H1 (cell line): Measurements from ENCODE around the gene WRAP53. TPM values are rescaled to one million over a fixed set of nuclear protein-coding genes. Genes with fewer than 3 reads are reported as not detected.

Source experiments
- CTCF ChIA-PET: fragments of 300-600 bp; sonication (Branson Sonifier 250); formaldehyde crosslinking; loops from one replicate; lab custom pipeline; 2021; ENCODE audit not compliant: partially characterized antibody; lab: Charles Lee
- POLR2A ChIA-PET: fragments of 300-600 bp; sonication (Branson Sonifier 250); formaldehyde crosslinking; loops from one replicate; lab custom pipeline; 2021; ENCODE audit warnings: inconsistent platforms; ENCODE audit not compliant: partially characterized antibody; lab: Charles Lee
- DNase-seq, 2 experiments: peaks; one replicate each; pipeline versions ENCODE4 v3.0.0 to v3.0.0-alpha.2; 2010 to 2022; ENCODE audit warnings: low spot score in 2 of 2, low read depth in 1 of 2, mixed read lengths in 1 of 2
- FAIRE-seq: peaks from 2 replicates; lab custom pipeline; 2011; peaks lifted over from hg19 to GRCh38; lab: Jason Lieb, UNC
- H2AFZ ChIP-seq: 2 replicates; pipeline ENCODE4 v1.8.1; 2012; ENCODE audit warnings: low read length, inconsistent platforms
- H2AK5ac ChIP-seq: 2 replicates; pipeline ENCODE4 v1.6.1; 2013; ENCODE audit warnings: low read depth, low read length
- H2BK120ac ChIP-seq: replicated peaks from 2 replicates; pipeline ENCODE3; 2013; ENCODE audit warnings: low read depth, low read length, inconsistent platforms
- H2BK12ac ChIP-seq: 2 replicates; pipeline ENCODE4 v1.6.1; 2013; ENCODE audit warnings: low read depth, low read length
- H2BK15ac ChIP-seq: 2 replicates; pipeline ENCODE4 v1.6.1; 2013; ENCODE audit warnings: low read length
- H2BK20ac ChIP-seq: 2 replicates; pipeline ENCODE4 v1.6.1; 2013; ENCODE audit warnings: low read length
- H2BK5ac ChIP-seq: 2 replicates; pipeline ENCODE4 v1.6.1; 2013; ENCODE audit warnings: low read depth, low read length
- H3K14ac ChIP-seq: 2 replicates; pipeline ENCODE4 v1.6.1; 2013; ENCODE audit warnings: inconsistent platforms; ENCODE audit not compliant: insufficient read length
- H3K18ac ChIP-seq: 2 replicates; pipeline ENCODE4 v1.6.1; 2013; ENCODE audit warnings: low read length; ENCODE audit errors: extremely low read depth
- H3K23ac ChIP-seq: 2 replicates; pipeline ENCODE4 v1.6.1; 2013; ENCODE audit warnings: inconsistent platforms; ENCODE audit not compliant: insufficient read length
- H3K23me2 ChIP-seq: 2 replicates; pipeline ENCODE4 v1.6.1; 2013; ENCODE audit warnings: low read depth, low read length
- H3K27ac ChIP-seq: 2 replicates; pipeline ENCODE4 v1.6.1; 2011; ENCODE audit warnings: low read depth, low read length, inconsistent platforms
- H3K27me3 ChIP-seq, 4 experiments: replicated peaks in 1 of 4; 1 replicate in 1 of 4; 2 replicates in 3 of 4; pipeline versions ENCODE4 v1.6.1 to v1.8.1; 2011 to 2013; ENCODE audit warnings: low read length in 3 of 4, mild to moderate bottlenecking in 3 of 4, inconsistent platforms in 2 of 4, mixed read lengths in 2 of 4, moderate library complexity in 1 of 4; ENCODE audit not compliant: control insufficient read depth in 3 of 4, insufficient read depth in 3 of 4; ENCODE audit errors: extremely low read depth in 1 of 4
- H3K36me3 ChIP-seq, 4 experiments: 2 replicates each; pipeline versions ENCODE4 v1.6.1 to v1.8.1; 2011 to 2013; ENCODE audit warnings: mild to moderate bottlenecking in 4 of 4, low read length in 3 of 4, moderate library complexity in 2 of 4, control low read depth in 1 of 4, inconsistent platforms in 1 of 4; ENCODE audit not compliant: insufficient read depth in 4 of 4, control insufficient read depth in 2 of 4
- H3K4ac ChIP-seq: replicated peaks from 2 replicates; pipeline ENCODE3; 2013; ENCODE audit warnings: low read length, low read depth, mixed read lengths, inconsistent platforms; ENCODE audit not compliant: insufficient read length
- H3K4me1 ChIP-seq, 4 experiments: replicated peaks in 1 of 4; 1 replicate in 1 of 4; 2 replicates in 3 of 4; pipeline versions ENCODE4 v1.6.1 to v1.8.1; 2011 to 2013; ENCODE audit warnings: low read length in 3 of 4, inconsistent platforms in 2 of 4, mixed read lengths in 1 of 4; ENCODE audit not compliant: insufficient read depth in 4 of 4, control insufficient read depth in 3 of 4
- H3K4me2 ChIP-seq, 2 experiments: 2 replicates each; pipeline versions ENCODE4 v1.6.1 to v1.8.1; 2011 to 2013; ENCODE audit warnings: low read depth in 2 of 2, low read length in 2 of 2, control low read depth in 1 of 2, inconsistent platforms in 1 of 2, mild to moderate bottlenecking in 1 of 2; ENCODE audit not compliant: insufficient read depth in 1 of 2
- H3K4me3 ChIP-seq, 4 experiments: fragments of 200-600, 300-600 bp in 1 of 4; sonication (generic), shearing (Covaris generic), sonication (Bioruptor Twin) in 1 of 4; 2 replicates each; pipeline versions ENCODE4 v1.5.1 to v1.8.1; 2011 to 2016; ENCODE audit warnings: low read length in 4 of 4, low read depth in 3 of 4, control low read depth in 2 of 4, inconsistent platforms in 2 of 4, mild to moderate bottlenecking in 2 of 4, mixed read lengths in 1 of 4, moderate library complexity in 1 of 4; ENCODE audit not compliant: insufficient read depth in 2 of 4; ENCODE audit errors: extremely low read depth in 1 of 4
- H3K56ac ChIP-seq: replicated peaks from 2 replicates; pipeline ENCODE3; 2013; ENCODE audit warnings: low read depth, mild to moderate bottlenecking, mixed read lengths, low read length, inconsistent platforms; ENCODE audit not compliant: insufficient read length
- H3K79me1 ChIP-seq: 2 replicates; pipeline ENCODE4 v1.6.1; 2013; ENCODE audit warnings: low read depth, low read length, control low read depth
- H3K79me2 ChIP-seq, 2 experiments: 2 replicates each; pipeline versions ENCODE4 v1.6.1 to v1.8.1; 2012 to 2013; ENCODE audit warnings: low read length in 2 of 2, mild to moderate bottlenecking in 2 of 2, inconsistent platforms in 1 of 2; ENCODE audit not compliant: insufficient read depth in 2 of 2, control insufficient read depth in 1 of 2
- H3K9ac ChIP-seq, 4 experiments: replicated peaks in 1 of 4; 1 replicate in 1 of 4; 2 replicates in 3 of 4; pipeline versions ENCODE4 v1.6.1 to v1.8.1; 2011 to 2013; ENCODE audit warnings: low read depth in 3 of 4, low read length in 3 of 4, control low read depth in 2 of 4, mild to moderate bottlenecking in 2 of 4, moderate library complexity in 2 of 4, inconsistent platforms in 1 of 4; ENCODE audit errors: extremely low read depth in 1 of 4
- H3K9me3 ChIP-seq, 2 experiments: 2 replicates each; pipeline versions ENCODE4 v1.6.1 to v1.8.1; 2012 to 2013; ENCODE audit warnings: mild to moderate bottlenecking in 2 of 2, moderate library complexity in 2 of 2, control low read depth in 1 of 2, inconsistent platforms in 1 of 2, low read depth in 1 of 2, low read length in 1 of 2, mixed read lengths in 1 of 2; ENCODE audit not compliant: insufficient read depth in 2 of 2
- H4K20me1 ChIP-seq, 2 experiments: replicated peaks in 1 of 2; 2 replicates each; pipeline versions ENCODE3 to v1.8.1; 2011 to 2013; ENCODE audit warnings: inconsistent platforms in 2 of 2, low read length in 2 of 2, mild to moderate bottlenecking in 1 of 2; ENCODE audit not compliant: insufficient read depth in 2 of 2, control insufficient read depth in 1 of 2
- H4K5ac ChIP-seq: 2 replicates; pipeline ENCODE4 v1.6.1; 2013; ENCODE audit warnings: low read length, low read depth, mixed read lengths, inconsistent platforms; ENCODE audit not compliant: insufficient read length
- H4K8ac ChIP-seq: 2 replicates; pipeline ENCODE4 v1.8.0; 2013; ENCODE audit warnings: mild to moderate bottlenecking, moderate library complexity, low read length, inconsistent platforms; ENCODE audit not compliant: insufficient read depth; ENCODE audit errors: extremely low read depth
- H4K91ac ChIP-seq: replicated peaks from 2 replicates; pipeline ENCODE3; 2013; ENCODE audit warnings: low read length, mixed read lengths, inconsistent platforms; ENCODE audit not compliant: insufficient read length
- BRCA1 ChIP-seq: IDR thresholded peaks from 2 replicates; pipeline ENCODE4 v1.6.1; 2012; ENCODE audit warnings: low read depth, low read length, improper control_type of control experiment
- CBX8 ChIP-seq: fragments of 300-800, 300-1000 bp; sonication (generic); IDR thresholded peaks from 2 replicates; pipeline ENCODE4 v1.7.1; 2016; ENCODE audit warnings: low read depth, low read length, borderline replicate concordance
- CEBPB ChIP-seq: IDR thresholded peaks from 2 replicates; pipeline ENCODE4 v1.6.1; 2012; ENCODE audit warnings: low read depth, low read length
- GTF2F1 ChIP-seq: IDR thresholded peaks from 2 replicates; pipeline ENCODE4 v1.6.1; 2012; ENCODE audit warnings: low read depth, low read length, improper control_type of control experiment, borderline replicate concordance
- KDM4A ChIP-seq: IDR thresholded peaks from one replicate; pipeline ENCODE4 v1.7.1; 2012; ENCODE audit warnings: low read depth, mild to moderate bottlenecking, moderate library complexity, low read length, inconsistent platforms; ENCODE audit not compliant: severe bottlenecking
- MAX ChIP-seq: IDR thresholded peaks from 2 replicates; pipeline ENCODE4 v1.6.1; 2012; ENCODE audit warnings: inconsistent platforms
- NANOG ChIP-seq: IDR thresholded peaks from 2 replicates; pipeline ENCODE4 v1.6.1; 2011; ENCODE audit warnings: low read length, low read depth, mild to moderate bottlenecking, inconsistent platforms; ENCODE audit not compliant: insufficient read depth, poor library complexity, severe bottlenecking
- RXRA ChIP-seq: IDR thresholded peaks from 2 replicates; pipeline ENCODE4 v1.6.1; 2011; ENCODE audit warnings: low read depth, mild to moderate bottlenecking, low read length, moderate library complexity; ENCODE audit not compliant: insufficient read depth
- SRF ChIP-seq: IDR thresholded peaks from 2 replicates; pipeline ENCODE4 v1.6.1; 2011; ENCODE audit warnings: mild to moderate bottlenecking, low read depth, low read length, moderate library complexity
- SUZ12 ChIP-seq: fragments of 200-600 bp; sonication (generic); IDR thresholded peaks from 2 replicates; pipeline ENCODE4 v1.6.1; 2012; ENCODE audit warnings: mild to moderate bottlenecking, inconsistent platforms, low read length, moderate library complexity, mixed read lengths
- YY1 ChIP-seq: IDR thresholded peaks from 2 replicates; pipeline ENCODE4 v1.6.1; 2011; ENCODE audit warnings: low read depth, mild to moderate bottlenecking, low read length
- WGBS, 2 experiments: shearing (Covaris generic) in 1 of 2; methylation state at CpG; one replicate each; pipeline versions ENCODE4 v1.1.6 to v1.1.7; 2013 to 2015; ENCODE audit warnings: low lambda C conversion rate in 2 of 2, mixed read lengths in 2 of 2, inconsistent platforms in 1 of 2, low coverage in 1 of 2, missing lambda C conversion rate in 1 of 2; ENCODE audit not compliant: insufficient replicate concordance in 2 of 2, insufficient coverage in 1 of 2, insufficient read length in 1 of 2; ENCODE audit errors: extremely low coverage in 1 of 2, missing lambda C conversion rate in 1 of 2; 5-methylcytosine and 5-hydroxymethylcytosine counted together
- polyA plus RNA-seq, 7 experiments: library from polyadenylated mRNA; depleted of rRNA in 3 of 7; stranded (reverse) in 5 of 7; unstranded in 2 of 7; fragments of >200 nt in 5 of 7; fragments of 200-250 nt in 2 of 7; gene quantifications; 1 replicate in 5 of 7; 2 replicates in 1 of 7; 4 replicates in 1 of 7; pipeline versions ENCODE4 v1.2.1 to v1.2.3, GENCODE V29; 2011 to 2013; ENCODE audit warnings: missing spikeins in 2 of 7, mixed read lengths in 2 of 7
- total RNA-seq: library from RNA; stranded (reverse); fragmentation: NEBNext Ultra II Directional; extraction: Animal tissue kit (Norgen Biotek cat#: 25700); gene quantifications from 2 replicates; pipeline ENCODE4 v1.2.1, GENCODE V29; 2021

WRAP53 gene
- total and polyA plus RNA-seq, 2 of the 8 experiments (the other 6 are each of a cell fraction or from before 2014, with no cell fraction given): 29.2 to 30.1 TPM

GRCh38 chr17:7747635-7748071 is 59.4 kb downstream of the WRAP53 start:
- no peaks in the 10 kb centered on the region for H3K79me2 ChIP-seq
- no peak for FAIRE-seq
- 85% methylated on average over 4 of the region's 4 CpGs; no CpG with 5 or more reads in 1 of the 2 experiments for WGBS, 2 experiments
- DNase-seq: no peak
- no peaks in the 10 kb centered on the region for H3K79me1 ChIP-seq
- H3K14ac ChIP-seq: no peak overlapping the region
- H3K36me3 ChIP-seq: no peaks in the 10 kb centered on the region
- H3K27me3 ChIP-seq: no peaks in the 10 kb centered on the region
- H3K27ac ChIP-seq: no peak overlapping the region
- no peaks in the 10 kb centered on the region for H3K9me3 ChIP-seq
- POLR2A ChIA-PET: interaction anchor here (1.3 kb wide), 1 partner anchor 9 kb away, joined by 3 read pairs; no protein-coding TSS in a partner anchor
- no peak overlapping the region for H3K18ac ChIP-seq
- H4K91ac ChIP-seq: no peak overlapping the region
- no peak overlapping the region for H3K4ac ChIP-seq
- no peak overlapping the region for H2BK12ac ChIP-seq
- H2AFZ ChIP-seq: no peak overlapping the region
- H3K4me3 ChIP-seq: no peak overlapping the region
- no peak overlapping the region for H2BK5ac ChIP-seq
- H3K9ac ChIP-seq: no peak overlapping the region
- no peaks in the 10 kb centered on the region for H4K20me1 ChIP-seq
- H2BK15ac ChIP-seq: no peak overlapping the region
- H3K56ac ChIP-seq: no peak overlapping the region
- H4K5ac ChIP-seq: no peak overlapping the region
- no peak overlapping the region for H4K8ac ChIP-seq
- H2BK120ac ChIP-seq: no peak overlapping the region
- H2AK5ac ChIP-seq: no peak overlapping the region
- CTCF ChIA-PET: interaction anchor here (0.7 to 2.0 kb wide), 4 partner anchors 33 to 309 kb away, joined by 3 to 10 read pairs (median 8); no protein-coding TSS in a partner anchor
- H3K23ac ChIP-seq: no peak overlapping the region
- no peaks in the 10 kb centered on the region; the same call in 1 of the 2 replicates for H3K23me2 ChIP-seq
- no peaks in the 10 kb centered on the region for H3K4me1 ChIP-seq
- no peak overlapping the region for H3K4me2 ChIP-seq
- H2BK20ac ChIP-seq: no peak overlapping the region
- TF ChIP-seq CBX8 (no peak), YY1 (no peak), RXRA (no peak), KDM4A (no peak), GTF2F1 (no peak), SUZ12 (no peak), MAX (no peak), CEBPB (no peak), SRF (no peak), NANOG (no peak), BRCA1 (no peak)
